EL (cell line): ENCODE results near the gene CIB2.

Experiments used
- DNase-seq: peaks from one replicate; pipeline ENCODE4 v3.0.0-alpha.2; 2016

Gene CIB2

DNA sequence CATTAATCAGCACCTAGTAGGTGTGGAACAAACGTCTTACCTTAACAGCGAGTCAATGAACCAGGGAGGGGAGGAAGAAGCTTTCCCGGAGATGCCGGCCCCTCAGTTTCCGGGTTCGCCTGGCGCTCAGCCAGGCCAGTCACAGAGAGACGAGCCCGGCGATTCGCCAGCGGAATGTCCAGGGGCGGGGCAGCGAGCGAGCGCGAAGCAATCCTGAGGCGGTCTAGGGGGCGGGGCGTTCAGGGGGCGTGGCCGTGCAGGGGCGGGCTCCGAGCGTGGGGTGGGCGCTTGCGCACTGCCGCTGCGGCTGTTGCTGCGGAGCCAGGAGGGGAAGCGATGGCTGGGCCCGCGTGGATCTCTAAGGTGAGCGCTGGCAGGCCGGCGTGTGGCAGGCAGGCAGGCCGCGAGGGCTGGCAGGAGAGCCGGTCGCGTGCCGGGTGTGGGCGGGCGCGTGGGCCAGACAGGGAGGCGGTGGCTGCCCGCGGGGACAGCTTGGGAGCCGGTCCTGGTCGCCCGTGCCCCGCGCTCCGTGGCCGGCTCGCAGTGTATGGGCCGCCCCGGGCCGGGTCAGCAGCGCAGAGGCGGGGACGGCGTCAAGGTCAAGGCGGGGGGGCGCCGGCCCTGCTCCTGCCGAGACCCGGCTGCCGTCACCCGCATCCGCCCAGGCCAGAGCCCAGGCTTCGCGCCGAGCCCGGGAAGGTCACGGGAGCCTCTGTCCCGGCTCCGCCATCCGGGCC, 18.0 kb upstream of the CIB2 start, which contains the start of gene IDH3A:
Gene IDH3A, plus strand, starts transcription at position 295 of the 737 bp plus-strand sequence. Its CDS starts 42 bp downstream, at position 337.
- DNase-seq, result peak; percentile 96

DNA sequence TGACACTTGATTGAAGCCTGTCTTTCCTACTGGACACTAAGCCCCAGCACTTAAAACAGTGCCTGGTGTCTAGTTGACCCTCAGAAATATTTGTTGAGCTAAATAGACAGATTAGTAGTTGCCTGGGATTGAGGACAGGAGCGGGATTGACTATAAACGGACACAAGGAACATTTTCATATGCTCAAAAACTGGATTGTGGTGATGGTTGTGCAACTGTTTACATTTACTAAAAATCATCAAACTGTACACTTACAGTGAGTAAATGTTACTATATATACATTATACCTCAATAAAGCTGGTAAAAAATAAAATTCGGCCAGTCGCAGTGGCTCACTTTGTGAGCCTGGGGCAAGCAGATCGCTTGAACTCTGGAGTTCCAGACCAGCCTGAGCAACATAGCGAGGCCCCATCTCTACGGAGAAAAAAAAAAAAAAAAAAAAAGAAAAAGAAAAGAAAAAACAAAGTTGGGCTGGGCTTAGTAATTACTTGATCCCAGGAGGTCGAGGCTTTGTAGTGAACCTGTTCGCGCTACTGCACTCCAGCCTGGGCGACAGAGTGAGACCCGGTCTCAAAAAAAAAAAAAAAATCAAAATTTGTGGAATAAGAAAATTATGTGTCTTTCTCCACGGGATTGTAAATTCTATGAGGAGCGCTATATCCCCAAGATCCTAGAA, 17.3 kb upstream of the CIB2 start:
- no peak for DNase-seq

DNA sequence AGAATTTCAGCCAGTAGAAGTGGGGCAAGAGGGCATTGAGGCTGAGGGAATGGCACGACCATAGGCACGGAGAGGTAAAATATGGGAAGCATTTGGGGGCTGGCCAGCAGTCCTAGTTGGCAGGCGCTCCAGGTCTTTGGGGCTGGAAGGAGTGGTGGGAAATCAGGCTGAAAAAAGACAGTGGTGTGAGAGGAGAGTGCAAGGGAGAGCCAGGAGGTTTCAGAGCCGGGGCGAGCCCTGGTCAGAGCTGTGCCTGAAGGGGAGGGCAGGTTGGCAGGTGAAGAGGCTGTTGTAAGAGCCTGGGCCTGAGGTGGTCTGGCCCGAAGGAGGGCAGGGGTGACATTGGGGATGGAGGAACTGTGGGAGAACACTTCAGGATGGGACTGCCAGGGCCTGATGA, 16.3 kb upstream of the CIB2 start:
- no peak for DNase-seq

DNA sequence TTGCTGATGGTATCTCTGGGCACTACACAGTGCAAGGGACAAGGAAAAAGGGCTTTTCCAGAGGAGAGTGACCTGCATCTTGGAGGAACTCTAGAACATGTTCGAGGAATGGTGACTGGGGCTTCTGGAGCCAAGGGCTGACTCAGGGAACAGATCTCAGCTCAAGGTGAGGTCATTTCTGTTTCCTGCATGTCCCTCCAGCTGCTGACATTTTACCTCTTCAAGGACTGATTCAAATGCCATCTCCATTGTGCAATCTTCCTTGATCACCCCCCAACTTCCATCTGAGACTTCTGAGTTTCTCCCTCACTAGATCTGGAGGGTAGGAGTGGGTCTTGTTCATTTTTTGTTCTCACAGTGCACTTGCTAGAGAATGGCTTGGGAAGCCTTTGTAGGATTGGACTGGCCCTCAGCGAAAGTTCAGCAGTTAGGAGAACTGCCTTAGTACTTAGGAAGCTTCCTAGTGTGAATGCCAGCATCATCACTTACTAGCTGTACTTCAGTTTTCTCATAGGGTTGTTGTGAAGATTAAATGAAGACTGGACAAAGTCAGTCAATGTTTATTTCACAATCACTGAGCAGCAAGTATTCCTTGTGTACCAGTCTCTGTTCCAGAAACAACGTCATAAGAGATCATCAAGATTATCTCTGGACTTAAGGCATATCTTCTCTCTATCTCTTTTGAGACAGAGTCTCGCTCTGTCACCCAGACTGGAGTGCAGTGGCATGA, 15.3 kb upstream of the CIB2 start:
- DNase-seq, result no peak

DNA sequence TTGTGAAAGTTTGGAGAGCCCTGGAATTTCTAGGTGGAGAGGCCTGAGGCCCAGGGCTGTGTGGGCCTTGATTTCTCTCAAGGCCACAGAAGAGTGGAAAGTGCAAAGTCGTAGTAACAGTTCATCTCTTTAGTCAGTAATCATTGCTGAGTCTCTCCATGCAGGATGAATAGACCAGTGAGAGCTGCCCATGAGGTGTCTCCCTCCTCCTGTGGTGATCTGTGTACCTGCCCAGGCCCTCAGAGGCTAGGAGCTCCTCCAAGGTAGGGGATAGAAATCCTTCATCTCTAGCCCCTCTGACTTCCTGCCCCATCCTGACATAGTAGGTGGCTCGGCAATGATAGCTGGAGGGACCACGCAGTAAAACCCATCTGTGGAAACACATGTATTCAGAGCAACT, 11.1 kb upstream of the CIB2 start:
- no peak for DNase-seq

DNA sequence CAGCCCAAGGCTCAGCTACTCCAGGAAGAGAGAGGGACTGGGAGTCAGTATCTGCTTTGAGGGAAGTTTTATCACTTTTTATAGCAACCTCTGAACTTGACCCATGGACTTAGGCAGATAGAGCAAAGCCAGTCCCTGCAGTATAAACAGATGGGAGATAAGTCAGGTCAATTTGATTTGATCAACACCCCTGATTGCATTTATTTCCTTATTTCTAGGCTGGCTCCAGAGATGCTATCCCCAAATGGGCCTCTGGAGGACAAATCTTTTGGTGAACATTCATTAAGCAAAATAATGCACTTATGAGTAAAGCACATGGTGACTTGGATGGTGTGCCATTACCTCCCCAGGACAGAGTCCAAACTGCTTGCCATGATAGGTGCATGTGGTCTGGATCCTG, 9.0 kb upstream of the CIB2 start:
- no peak for DNase-seq

DNA sequence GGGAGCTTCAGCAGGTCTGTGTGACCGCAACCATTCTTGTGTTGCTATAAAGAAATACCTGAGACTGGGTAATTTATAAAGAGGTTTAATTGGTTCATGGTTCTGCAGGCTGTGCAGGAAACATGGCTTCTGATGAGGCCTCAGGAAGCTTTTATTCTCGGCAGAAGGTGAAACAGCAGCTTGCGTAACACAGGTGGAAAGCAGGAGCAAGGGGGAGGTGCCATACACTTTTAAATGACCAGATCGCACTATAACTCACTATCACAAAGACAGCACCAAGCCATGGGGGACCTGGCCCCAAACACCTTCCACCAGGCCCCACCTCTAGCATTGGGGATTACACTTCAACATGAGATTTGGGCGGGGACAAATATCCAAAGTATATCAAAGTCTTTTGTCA, 8.3 kb upstream of the CIB2 start:
- DNase-seq, result no peak

DNA sequence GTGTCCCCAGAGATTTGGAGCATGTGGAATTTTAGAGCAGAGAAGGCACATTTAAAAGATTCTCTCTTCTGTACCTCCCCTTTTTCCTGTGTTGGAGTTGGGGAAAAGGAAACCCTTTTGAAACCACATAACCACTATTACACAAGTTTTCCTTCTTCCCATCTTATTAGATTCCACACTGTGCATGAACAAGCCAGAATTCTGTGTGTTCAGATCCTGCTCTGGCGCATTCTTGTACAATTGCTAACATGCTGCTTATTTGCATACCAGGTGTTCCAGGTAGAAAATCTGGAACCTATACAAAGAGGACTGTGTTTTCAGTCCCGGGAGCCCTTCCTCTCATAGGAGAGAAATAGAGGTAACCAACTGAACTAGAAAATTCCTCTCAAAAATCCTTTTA, 2.6 kb upstream of the CIB2 start:
- DNase-seq, result no peak

DNA sequence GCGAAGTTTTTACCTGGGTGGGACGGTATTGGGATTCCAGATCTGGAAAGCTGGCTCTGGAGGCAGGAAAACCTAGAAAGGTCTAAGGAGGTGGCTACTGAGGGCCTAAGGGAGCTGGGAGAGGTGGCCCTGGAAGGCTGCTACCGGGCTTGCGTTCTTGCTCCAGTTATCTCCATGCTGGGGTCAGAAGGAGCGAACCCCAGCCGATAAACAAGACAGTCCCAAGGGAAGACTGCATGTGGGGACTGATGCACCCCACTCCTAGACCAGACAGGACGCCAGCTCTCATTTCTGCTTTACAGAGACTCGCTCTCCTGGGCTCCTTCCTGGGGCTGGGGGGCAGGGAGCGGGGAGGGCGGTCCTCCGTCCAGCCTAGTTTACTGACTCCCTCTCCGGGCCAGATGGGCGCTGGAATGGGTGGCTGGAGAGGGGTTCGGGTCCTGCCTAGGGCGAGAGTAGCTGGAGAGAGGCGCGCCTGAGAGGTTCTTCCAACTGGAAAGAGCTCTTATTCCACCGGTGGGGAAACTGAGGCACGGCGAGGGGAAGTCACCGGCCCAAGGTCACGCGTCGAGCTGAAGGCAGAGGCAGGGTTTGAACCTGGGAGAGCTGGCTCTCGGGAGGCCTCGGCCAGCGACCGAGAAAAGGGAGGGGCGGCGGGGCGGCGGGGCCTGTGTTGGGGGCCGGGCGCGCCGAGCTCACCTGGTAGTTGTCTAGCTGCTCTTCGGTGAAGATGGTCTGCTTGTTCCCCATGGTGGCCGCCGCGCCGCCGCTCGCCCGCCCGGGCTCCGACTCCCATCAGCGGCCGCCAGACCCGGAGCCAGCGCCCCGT, 565 bp downstream of the CIB2 start:
- DNase-seq, result no peak

DNA sequence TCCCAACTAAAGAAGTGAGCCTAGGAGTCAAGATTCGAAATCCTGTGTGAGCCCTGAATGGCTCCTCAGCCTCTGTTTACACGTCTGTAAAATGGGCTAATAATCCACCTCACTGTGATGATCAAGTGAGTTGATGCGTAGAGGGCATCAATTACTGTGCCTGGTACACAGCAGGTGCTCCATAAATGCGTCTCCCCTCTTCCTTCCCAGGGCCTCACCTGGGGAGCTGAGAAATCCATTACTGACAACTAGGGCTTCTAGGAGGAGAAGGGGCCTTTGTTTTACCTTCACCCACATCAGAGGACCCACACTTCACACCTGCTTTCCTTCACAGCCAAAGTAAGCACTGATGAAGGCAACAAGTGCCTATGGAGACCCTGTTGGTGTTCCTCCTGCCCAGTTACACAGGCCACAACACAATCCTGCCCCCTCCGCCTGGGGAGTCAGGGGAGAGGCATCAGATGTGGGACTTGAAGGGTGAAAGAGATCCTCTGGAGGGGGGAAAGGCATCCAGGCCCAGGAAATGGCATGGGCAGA, 1.4 kb downstream of the CIB2 start:
- DNase-seq, result no peak

DNA sequence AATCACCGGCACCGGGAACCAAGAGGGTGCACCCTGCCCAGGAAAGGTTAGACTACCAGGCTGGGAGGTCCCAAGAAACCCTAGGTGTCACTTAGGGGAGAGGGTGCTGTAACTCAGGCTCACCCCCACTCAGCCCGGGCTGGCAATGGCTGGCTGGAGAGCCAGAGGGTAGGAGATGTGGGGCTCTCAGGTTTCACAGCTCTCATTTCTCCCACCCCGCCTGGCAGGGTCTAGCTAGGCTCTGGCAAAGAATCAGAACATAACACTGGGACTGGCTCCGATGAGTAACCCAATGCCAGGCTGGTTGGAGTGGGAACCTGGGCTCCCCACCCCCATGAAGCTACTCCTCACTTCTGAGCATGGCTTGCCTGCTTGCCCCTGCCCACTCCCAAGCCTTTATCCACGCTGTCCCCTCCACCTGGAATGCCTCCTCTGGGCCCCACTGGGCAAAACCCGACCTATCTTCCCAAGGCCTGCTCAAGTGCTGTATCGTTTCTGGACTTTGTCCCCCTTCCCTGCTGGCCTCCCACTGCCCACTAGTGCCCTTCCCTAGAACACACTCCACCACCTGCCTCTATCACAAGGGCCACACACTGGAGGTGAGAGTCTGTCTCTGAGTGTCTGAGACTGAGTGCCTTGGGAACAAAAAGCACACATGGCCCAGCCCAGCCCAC, 2.0 kb downstream of the CIB2 start:
- no peak for DNase-seq

DNA sequence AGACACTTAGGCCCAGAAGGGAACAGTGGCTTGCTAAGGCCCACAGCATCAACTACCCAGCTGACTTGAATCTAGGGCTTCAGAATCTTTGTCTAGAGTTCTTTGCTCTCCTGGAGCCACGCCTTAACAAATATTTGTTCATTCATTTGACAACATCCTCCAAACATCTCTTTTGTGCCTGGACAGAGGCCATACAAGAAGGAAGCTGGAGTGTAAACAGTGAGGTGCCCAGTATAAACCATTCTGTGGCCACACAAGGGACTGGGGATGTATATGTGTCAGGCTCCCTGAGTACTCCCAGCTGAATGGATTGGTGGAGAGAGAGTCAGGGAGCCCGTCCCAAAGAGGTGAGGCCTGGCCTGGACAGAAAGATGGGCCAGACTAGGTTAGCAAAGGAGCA, 3.4 kb downstream of the CIB2 start:
- no peak for DNase-seq

DNA sequence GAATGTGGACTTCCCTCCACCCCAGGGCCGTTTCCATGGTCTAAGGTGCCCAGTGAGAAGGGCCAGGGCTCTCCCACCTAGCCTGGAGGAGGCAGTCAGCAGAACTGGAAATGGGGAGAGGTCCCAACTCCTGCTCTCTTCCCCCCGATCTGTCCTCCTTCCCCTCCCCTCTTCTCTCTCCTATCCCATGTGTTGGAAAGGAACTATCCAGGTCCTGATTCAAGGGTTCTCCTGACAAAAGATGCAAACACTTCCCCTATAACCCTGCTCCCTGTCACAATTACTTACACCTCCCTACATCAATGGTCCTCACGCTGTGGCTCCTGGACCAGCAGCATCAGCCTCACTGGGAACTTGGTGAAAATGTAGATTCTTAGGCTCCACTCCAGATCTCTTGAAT, 6.0 kb downstream of the CIB2 start:
- DNase-seq, result no peak

DNA sequence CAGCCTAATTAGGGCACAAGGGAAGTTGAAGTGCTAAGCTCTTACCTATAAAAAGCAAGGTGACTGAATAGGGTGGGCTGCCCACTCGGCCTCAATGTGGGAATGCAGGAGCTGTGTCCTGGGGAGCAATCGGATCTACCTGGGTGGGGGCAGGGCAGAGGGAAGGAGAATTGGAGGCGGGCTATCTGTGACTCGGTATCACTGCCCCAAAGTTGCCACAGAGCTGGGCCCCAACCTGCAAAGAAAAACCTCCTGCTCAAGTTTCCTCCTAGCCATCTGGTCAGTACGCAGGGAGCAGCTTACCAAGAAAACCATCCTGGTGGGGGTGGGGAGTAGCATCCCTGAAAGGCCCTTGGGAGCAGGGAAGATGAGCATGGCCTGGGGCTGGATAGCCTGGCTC, 10.7 kb downstream of the CIB2 start:
- no peak for DNase-seq

DNA sequence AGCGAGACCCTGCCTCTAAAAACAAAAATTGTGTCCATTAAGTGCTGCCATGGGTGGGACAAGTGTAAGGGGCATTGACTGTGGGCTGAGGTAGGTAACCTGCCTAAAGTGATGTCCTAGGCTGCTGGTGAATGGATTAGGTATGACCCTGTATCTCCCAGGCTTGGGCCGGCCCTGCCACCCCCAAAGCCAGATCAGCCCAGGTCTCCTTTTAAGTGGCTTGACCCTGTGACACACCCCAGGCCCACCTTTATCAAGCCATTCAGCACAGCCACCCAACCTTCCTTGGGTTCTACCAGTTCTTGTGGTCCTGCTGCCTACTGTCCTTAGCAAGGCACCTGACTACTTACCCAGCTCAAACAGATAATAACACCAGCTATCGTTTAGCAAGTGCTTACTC, 18.7 kb downstream of the CIB2 start:
- no peak for DNase-seq

DNA sequence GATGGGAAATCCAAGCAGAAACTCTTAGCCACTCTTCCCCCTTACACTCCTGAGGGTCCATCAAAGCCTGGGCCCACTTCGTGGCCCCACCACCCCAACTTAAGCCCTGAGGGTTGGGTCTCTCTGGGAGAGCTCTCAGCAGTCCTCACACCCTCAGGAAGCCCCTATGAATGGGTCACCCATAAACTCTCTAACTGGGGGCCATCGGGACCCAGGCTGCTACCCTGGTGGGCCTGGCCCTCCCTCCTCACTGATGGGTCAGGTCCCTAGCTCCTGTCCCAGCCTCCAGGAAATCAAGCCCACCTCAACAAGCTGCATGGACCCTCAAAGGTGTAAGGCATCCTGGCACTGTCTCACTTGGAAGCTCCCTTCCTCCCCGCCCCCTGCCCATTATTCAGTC, 19.5 kb downstream of the CIB2 start:
- no peak for DNase-seq

DNA sequence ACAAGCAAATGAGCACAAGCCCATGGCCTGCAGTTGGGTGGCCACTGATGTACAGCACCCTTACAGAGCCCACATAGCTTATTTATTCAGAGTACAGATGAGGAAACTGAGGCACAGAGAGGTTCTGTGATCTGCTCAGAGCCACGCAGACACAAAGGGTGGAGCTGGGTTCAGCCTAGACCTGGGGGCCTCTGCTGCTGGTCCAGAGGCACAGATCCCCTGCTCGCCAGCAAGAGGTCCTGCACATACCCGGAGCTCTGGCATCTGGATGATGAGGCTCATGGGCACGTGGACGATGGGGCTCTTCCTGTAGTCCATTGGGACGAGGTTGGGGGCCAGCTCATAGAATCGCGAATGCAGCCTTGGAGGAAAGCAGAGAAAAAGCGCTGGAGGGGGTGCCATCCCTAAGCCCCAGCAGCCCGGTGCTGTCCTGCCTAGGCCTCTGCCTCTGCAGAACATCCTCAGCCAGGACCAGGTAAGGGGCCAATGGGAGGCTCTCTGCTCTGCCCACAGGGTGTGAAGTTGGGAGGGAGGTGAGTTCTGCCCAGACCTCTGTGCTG, 20.2 kb downstream of the CIB2 start:
- no peak for DNase-seq

DNA sequence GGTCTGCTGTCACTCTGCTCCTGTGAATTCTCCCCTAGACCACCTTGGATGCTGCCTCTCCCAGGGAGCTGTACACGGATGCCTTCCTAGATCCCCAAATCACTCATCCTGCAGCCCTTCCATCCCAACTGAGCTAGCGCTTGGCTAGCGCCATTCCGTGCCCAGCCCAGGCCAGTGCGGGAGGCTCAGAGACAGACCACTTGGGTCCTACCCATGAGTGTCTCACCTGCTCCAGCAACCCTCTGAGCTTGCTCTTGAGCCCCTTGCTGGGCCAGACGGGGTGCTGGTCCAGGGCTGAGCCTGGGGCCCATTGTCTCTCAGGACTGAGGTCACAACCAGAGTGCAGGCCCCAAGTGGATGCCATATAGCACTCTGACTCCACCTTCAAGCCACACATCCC, 21.1 kb downstream of the CIB2 start:
- no peak for DNase-seq

DNA sequence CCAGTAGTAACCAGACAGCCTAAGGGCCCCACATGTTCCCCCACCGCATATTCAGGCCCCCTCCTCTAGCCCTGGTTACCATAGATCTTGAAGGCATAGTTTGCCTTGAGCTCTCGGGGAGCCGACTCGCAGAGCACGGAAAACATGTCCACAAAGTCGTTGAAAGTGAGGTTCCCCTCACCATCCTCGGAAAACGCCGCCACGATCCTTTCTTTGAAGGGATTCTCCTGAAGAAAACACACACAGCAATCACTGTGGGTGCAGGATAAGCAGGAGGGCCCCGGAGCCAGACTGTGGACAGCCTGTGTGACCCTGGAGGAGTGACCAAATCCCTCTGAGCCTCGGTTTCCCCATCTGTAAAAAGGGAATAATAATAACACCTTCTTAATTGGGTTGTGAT, 22.1 kb downstream of the CIB2 start:
- DNase-seq, result no peak

DNA sequence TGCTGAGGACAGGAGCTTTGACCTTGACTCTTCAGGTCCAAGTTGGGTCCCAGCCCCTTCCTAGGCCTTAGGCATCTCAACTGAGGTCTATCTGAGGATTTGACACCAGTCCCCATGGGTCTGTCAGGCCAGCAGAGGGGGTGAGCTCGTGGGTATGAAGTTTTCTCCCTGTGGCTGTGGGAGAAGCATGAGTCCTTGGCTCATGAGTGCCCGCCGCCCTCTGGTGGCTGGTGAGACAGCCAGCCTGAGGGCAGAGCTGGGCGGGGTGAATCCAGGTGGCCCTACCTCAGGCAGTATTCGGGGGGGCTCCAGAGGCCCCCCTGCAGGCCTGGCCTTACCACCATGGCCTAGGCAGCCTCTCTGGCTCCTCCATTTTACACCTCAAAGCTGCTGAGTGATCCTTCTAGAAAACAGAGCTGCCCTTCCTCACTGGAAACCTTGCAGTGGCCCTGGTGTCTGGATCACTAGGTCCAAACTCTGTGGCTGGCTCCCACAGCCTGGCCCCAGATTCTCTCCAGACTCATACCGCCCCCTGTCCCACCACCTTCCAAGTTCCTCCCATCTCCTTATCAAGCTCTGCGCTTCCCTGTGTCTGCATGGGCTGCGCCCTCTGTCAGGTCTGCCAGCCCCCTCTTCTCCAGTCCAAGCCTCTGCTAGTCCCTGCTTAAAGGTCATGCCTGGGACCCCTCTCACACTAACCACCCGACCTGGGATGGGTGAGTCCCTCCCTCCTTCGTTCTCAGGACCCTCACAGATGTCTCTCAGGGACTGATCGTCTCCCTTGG, 22.8 kb downstream of the CIB2 start:
- DNase-seq, result peak; percentile 86

DNA sequence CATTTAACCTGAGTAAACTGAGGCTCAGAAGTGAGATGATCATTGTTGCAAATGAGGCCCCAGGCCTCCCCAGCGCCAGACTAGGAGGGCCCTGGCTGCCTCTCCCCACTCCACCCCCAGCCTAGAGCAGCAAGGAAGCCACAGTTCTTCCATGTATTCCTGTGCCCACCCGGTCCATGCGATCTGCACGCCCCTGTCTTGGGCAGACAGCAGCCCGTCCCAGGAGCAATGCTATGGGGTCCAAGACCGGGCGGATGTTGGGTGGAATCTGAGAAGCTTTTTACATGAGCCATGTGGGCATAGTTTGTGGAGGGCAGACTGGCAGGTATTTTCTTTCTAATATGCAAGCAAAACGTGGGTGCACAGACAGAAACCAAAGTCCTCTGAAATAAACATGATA, 23.8 kb downstream of the CIB2 start:
- DNase-seq, result no peak
